IPS-NIHi7 (cell line): Measurements from ENCODE around the gene FNDC8.
"Not testable (repeated sequence)": the region's sequence is repeated elsewhere in the genome, so short reads cannot be mapped to it uniquely, and the experiment has no call there.

Experiments used
- DNase-seq: peaks from one replicate; pipeline ENCODE4 v3.0.0; 2012; ENCODE audit warnings: mixed read lengths; ENCODE audit errors: extremely low spot score

FNDC8 gene

GRCh38 chr17:35142467-35142796 lies 21.0 kb downstream of the FNDC8 start:
- DNase-seq, result no peak

- DNase-seq, result no peak
Observed at GRCh38 chr17:35144840-35145239, 23.4 kb downstream of the FNDC8 start.

GRCh38 chr17:35146214-35146833 lies 24.9 kb downstream of the FNDC8 start:
- DNase-seq, result no peak

DNA sequence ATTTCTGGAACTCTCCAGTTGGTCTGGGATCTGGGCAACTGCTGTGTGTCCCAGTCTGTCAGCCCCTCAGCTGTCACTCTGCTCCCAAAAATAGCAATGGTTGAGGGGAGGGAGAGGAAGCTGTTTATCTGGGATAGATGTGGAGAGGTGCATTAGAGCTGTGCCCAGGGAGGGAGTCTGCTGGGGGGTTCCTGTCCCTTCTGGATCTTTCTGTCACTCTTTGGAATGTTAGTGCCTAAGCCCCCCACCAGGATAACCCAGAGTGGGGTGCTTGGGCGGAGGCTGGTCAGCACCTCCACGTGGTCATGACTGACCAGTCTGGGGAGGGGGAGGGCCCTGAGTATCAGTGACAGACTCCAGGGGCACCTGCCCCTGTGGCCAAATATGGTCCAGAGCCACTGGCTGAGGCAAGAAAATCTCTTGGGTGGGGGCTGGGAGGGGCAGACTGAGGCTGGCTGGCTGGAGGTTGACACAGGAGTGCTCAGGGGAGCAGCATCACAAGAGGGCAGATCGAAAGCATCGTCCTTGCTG lies 26.0 kb downstream of the FNDC8 start, which contains the start of gene UNC45B:
UNC45B (plus strand) TSS at position 443 of the 531 bp plus-strand sequence. CDS start 447 bp downstream, outside the sequence.
- no peak for DNase-seq

DNA sequence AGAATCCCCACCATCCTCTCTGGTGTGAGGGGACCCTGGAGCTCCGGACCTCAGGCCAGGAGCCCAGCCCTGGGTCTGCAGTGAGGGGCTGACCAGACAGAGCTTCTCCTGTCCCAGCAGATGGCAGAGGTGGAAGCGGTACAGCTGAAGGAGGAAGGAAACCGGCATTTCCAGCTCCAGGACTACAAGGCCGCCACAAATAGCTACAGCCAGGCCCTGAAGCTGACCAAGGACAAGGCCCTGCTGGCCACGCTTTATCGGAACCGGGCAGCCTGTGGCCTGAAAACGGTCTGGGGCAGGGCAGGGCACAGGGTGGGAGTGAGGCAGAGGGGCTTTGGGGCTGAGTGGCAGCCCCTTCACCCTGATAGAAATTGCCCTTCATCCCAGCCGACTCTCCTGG lies 26.7 kb downstream of the FNDC8 start:
- no peak for DNase-seq

DNA sequence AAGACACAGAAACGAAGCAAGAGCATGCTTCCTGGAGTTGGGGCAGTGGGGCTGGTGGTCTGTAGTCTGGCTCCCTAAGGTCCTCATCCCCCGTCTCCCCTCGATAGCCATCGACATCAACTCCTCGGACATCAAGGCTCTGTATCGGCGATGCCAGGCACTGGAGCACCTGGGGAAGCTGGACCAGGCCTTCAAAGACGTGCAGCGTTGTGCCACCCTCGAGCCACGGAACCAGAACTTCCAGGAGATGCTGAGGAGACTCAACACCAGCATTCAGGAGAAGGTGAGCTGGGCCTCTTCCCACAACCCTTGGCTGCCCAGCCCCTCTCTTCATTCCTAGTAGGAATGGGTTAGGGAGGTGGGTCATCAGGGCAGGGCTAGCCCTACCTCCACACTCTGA lies 28.5 kb downstream of the FNDC8 start:
- DNase-seq, result no peak

- DNase-seq, result not testable (repeated sequence)
Observed at GRCh38 chr17:35151080-35151479, 29.7 kb downstream of the FNDC8 start.

DNA sequence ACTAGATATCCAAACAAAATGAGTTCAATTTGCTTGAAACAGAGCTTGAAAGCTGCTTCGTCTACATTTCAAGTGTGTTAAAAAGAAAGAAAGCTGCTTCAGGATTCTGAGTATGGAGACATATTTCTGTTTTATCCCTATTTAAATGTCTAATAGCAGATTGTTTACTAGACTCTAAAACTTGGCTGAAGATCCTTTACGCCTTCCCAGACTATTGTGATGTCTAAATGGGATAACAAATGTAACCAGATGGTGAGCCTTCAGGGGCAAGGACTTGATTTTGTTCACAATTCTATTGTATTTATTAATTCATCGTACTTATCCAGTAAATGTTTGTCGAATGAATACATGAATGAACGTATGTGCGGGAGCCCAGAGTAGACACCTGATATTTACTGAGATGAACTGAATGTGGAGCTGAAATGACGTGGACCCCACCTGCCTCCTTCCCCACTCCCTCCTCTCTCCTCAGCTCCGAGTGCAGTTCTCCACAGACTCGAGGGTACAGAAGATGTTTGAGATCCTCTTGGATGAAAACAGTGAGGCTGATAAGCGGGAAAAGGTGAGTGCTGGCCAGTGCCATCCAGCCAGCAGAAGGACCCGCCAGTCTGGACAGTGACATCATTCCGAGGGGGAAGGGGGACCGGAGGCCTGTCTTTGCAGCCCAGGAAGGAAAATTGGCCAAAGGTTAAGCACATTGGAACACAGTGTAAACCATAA lies 31.2 kb downstream of the FNDC8 start:
- no peak for DNase-seq

- no peak for DNase-seq
Observed at GRCh38 chr17:35154196-35155165, 33.1 kb downstream of the FNDC8 start.

DNA sequence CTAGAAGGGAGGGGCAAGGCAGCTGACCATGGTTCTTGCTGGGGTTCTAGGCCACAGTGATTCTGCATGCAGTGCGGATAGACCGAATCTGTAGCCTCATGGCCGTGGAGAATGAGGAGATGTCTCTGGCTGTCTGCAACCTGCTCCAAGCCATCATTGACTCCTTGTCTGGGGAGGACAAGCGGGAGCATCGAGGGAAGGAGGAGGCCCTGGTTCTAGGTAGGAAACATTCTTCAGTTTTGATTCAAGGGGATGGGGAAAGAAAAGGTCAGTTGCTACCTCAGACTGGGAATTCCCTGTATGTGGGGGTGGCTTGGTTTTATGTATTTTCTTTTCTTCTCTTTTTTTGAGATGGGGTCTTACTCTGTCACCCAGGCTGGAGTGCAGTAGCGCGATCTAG lies 33.8 kb downstream of the FNDC8 start:
- no peak for DNase-seq

DNA sequence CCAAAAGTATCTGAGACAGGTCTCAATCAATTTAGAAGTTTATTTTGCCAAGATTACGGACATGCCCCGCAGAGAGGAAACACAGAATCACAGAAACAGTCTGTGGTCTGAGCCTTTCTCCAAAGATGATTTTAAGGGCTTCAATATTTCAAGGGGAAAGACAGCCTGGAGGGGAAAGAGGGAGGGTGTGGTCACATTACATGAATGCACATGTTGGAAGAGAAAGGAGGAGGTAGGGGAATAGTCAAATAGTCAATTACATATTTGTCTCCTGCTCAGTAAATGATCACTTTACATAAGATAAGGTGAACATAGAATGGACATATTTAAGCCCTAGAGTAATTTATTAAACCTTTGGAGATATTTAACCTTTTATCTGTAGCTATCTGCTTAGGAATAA lies 38.5 kb downstream of the FNDC8 start:
- DNase-seq, result no peak

- no peak for DNase-seq
Observed at GRCh38 chr17:35160354-35161201, 39.2 kb downstream of the FNDC8 start.

GRCh38 chr17:35161281-35161761 lies 39.9 kb downstream of the FNDC8 start:
- DNase-seq, result no peak

DNA sequence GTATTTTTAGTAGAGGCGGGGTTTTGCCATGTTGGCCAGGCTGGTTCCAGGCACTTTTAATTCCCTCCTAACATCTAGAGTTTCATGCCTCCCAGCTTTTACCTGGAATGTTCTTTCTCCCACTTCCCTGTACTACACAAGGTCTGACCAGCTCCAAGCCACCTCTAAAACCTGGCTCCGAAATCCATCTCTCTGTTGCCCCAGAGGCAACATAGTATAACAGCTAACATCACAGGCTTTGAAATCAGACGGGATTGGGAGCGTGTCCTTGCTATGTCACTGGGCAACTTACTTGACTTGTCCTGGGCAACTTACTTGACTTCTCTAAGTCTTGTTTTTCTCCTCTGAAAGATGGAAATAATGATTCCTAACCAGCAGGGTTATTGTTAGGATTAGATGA lies 41.3 kb downstream of the FNDC8 start:
- DNase-seq, result no peak

DNA sequence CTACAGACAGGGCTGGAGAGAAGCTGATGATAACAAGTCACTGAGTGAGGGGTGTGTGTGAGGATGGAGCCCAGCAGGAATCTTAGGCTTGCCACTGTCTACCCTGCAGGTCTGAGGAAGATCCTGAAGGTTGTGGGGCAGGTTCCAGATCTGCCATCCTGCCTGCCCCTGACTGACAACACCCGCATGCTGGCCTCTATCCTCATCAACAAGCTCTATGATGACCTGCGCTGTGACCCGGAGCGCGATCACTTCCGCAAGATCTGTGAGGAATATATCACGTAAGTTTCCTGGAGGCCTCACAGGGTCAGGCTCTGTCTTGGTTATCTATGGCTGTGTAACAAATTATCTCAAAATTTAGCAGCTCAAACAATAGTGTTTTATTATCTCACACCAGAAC lies 42.5 kb downstream of the FNDC8 start:
- DNase-seq, result no peak

GRCh38 chr17:35164716-35165115 lies 43.3 kb downstream of the FNDC8 start:
- no peak for DNase-seq

DNA sequence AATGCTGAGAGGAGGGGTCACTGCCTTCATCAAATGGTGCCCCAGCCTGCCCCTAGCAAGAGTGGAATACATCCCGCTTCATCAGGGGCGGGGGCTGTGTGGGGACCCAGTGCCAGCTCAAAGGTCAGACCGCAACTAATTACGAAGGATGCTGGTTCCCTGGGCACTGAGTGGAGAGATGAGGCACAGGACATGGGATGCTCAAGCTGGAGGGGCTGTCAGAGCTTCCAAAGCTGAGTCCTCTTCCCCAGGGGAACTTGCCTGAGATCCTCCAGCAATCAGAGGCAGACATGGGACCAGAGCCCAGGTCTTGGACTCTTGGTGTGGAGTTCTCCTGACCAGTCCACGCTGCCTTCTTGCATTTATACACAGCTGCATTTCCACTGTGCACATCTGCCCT lies 45.1 kb downstream of the FNDC8 start:
- DNase-seq, result no peak

DNA sequence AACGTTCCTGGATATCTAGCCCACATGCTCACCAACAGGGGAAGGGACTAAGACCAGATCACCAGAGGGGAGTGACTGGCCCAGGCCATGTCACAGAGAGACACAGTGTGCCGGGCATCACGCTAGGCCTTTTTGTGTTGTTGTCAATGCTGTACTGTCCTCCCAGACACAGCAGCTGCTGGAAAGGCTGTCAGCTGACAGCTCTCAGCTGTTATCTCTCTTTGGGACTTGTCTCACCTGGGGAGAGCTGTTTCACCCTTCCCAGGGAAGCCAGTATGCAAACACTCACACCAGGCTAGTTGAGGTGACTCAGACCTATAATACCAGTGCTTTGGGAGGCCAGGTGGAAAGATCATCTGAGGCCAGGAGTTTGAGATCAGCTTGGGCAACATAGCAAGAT lies 45.6 kb downstream of the FNDC8 start:
- no peak for DNase-seq

DNA sequence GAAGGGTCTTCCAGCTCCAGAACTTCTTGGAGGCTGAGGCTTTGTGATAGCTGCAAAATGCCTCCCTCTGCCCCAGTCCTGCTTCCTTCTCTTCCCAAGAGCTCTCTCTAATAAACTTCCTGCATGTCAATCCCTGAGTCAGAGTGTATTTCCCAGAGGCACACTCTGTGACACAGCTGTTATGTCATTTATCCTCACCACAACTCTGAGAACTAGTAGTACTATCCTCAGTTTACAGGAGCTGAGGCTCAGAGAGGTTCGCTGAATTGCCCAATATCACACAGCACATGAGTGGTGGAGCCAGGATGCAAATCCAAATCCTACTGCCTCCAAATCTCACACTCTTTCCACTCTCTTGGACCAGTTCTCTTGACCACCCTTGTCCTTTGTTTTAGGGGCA lies 46.3 kb downstream of the FNDC8 start:
- DNase-seq, result no peak

GRCh38 chr17:35169835-35170363 lies 48.5 kb downstream of the FNDC8 start:
- DNase-seq, result no peak
